ENCODE results near the gene TSBP1.
"Not testable (repeated sequence)": the region's sequence is repeated elsewhere in the genome, so short reads cannot be mapped to it uniquely, and the experiment has no call there.

The TSBP1 gene

DNA sequence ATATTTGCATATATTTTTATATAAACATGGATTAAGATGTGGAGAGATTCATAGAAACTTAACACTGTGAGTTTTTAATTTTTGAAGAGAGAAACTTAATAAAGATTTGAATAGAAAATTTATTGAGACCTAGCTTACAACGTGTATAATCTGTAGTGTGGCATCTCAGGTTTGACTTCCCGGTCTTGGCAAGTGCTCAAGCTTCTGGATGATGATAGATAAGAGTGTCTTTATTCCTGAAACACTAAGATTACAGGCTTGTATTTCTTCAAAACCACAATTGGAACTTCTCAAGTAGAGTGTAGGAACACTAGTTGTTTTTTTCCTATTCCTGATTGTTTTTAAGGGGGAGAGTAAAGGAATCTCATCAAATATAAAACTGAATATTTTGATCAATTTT, 83.3 kb downstream of the TSBP1 start:
- no peak for DNase-seq (ENCODE audit: low read depth in 2 of 2)

- DNase-seq (ENCODE audit: low read depth in 2 of 2) = not testable (repeated sequence)
Observed at GRCh38 chr6:32273801-32274577, 97.7 kb downstream of the TSBP1 start.

GRCh38 chr6:32271429-32271828, 100.3 kb downstream of the TSBP1 start:
- DNase-seq (ENCODE audit: low read depth in 2 of 2) = no peak

DNA sequence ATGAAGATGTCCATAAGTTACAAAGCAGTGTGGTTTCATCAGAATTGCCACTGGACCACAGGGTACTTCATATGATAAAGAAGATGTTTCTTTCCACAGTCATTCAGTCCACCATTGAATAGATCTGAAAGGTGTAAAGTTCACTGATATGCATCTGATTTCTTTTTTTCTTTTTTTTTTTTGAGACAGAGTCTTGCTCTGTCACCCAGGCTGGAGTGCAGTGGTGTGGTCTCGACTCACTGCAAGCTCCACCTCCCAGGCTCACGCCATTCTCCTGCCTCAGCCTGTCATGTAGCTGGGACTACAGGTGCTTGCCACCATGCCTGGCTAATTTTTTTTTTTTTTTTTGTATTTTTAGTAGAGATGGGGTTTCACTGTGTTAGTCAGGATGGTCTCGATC, 103.2 kb downstream of the TSBP1 start:
- DNase-seq (ENCODE audit: low read depth in 2 of 2) = not testable (repeated sequence)

- DNase-seq (ENCODE audit: low read depth in 2 of 2) = no peak
Observed at GRCh38 chr6:32267035-32267434, 104.7 kb downstream of the TSBP1 start.

DNA sequence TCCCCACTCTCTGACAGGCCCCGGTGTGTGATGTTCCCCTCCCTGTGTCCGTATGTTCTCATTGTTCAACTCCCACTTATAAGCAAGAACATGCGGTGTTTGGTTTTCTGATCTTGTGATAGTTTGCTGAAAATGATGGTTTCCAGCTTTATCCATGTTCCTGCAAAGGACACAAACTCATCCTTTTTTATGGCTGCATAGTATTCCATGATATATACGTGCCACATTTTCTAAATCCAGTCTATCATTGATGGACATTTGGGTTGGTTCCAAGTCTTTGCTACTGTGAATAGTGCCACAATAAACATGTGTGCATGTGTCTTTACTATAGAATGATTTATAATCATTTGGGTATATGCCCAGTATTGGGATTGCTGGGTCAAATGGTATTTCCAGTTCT, 114.4 kb downstream of the TSBP1 start:
- DNase-seq (ENCODE audit: low read depth in 2 of 2) = not testable (repeated sequence)

GRCh38 chr6:32255199-32256153, 116.2 kb downstream of the TSBP1 start:
- DNase-seq (ENCODE audit: low read depth in 2 of 2) = peak; percentile 55 to 65

GRCh38 chr6:32254761-32255198, 116.9 kb downstream of the TSBP1 start:
- no peak for DNase-seq (ENCODE audit: low read depth in 2 of 2)

GRCh38 chr6:32252331-32253009, 119.2 kb downstream of the TSBP1 start:
- DNase-seq (ENCODE audit: low read depth in 2 of 2) = no peak

- no peak for DNase-seq (ENCODE audit: low read depth in 2 of 2)
Observed at GRCh38 chr6:32249262-32249661, 122.4 kb downstream of the TSBP1 start.

GRCh38 chr6:32247401-32247800, 124.3 kb downstream of the TSBP1 start:
- DNase-seq (ENCODE audit: low read depth in 2 of 2) = no peak

DNA sequence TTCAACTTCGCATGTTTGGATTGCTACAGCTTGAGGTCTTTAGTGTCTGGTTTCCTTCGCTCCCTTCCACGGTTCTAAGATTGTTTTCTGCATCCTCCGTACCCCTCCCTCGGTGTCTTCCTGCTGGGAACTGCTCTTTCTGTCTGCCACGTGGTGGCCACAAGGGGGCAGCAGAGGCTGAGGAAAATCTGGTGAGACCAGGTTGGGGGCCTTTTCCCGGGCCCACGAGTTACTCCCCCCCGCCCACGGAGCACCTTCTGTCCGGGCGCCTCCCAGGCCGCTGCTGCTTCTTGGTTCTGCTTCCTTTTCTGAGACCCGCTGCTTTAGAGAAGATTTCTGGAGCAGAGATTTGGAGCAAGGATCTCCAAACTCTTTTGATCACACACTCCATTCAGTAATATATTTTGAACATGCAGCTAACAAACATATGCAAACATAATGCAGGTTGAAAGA, 126.7 kb downstream of the TSBP1 start:
- DNase-seq (ENCODE audit: low read depth in 2 of 2) = peak; percentile 29 to 42

GRCh38 chr6:32244270-32244669, 127.4 kb downstream of the TSBP1 start:
- DNase-seq (ENCODE audit: low read depth in 2 of 2) = no peak

Measured in stimulated activated CD8-positive, alpha-beta memory T cell treated with anti-CD3 and anti-CD28 coated beads, Interleukin-15, amount 100 ng/mL, for 48 hours (primary cell).